Thymus (tissue), 11 donors: ENCODE data around the gene SLC39A3. TPM values are rescaled to one million over a fixed set of nuclear protein-coding genes. Genes with fewer than 3 reads are reported as not detected.

Experiments used
- DNase-seq, 9 donors: peaks; one replicate each; pipeline ENCODE4 v3.0.0-alpha.2; 2013; ENCODE audit warnings: low spot score in 9 of 9, low read depth in 6 of 9, missing footprints in 1 of 9
- H3K27ac ChIP-seq, 2 donors: one replicate each; pipeline ENCODE4 v1.5.1; 2013; ENCODE audit warnings: control low read depth in 1 of 2, low read depth in 1 of 2, low read length in 1 of 2, mild to moderate bottlenecking in 1 of 2, moderate library complexity in 1 of 2
- H3K27me3 ChIP-seq, 2 donors: one replicate each; pipeline ENCODE4 v1.5.1; 2013; ENCODE audit warnings: low read length in 1 of 2; ENCODE audit not compliant: control insufficient read depth in 2 of 2, insufficient read depth in 1 of 2
- H3K36me3 ChIP-seq, 2 donors: one replicate each; pipeline ENCODE4 v1.5.1; 2013; ENCODE audit warnings: low read length in 1 of 2, mild to moderate bottlenecking in 1 of 2, moderate library complexity in 1 of 2; ENCODE audit not compliant: control insufficient read depth in 2 of 2, insufficient read depth in 2 of 2
- H3K4me1 ChIP-seq, 2 donors: one replicate each; pipeline ENCODE4 v1.5.1; 2013; ENCODE audit warnings: low read length in 2 of 2; ENCODE audit not compliant: control insufficient read depth in 2 of 2, insufficient read depth in 2 of 2
- H3K4me3 ChIP-seq, 2 donors: one replicate each; pipeline ENCODE4 v1.5.1; 2013; ENCODE audit warnings: low read length in 2 of 2, control low read depth in 1 of 2, mild to moderate bottlenecking in 1 of 2
- H3K9me3 ChIP-seq, 2 donors: one replicate each; pipeline ENCODE4 v1.5.1; 2013; ENCODE audit warnings: low read length in 1 of 2, mild to moderate bottlenecking in 1 of 2; ENCODE audit not compliant: control insufficient read depth in 2 of 2, insufficient read depth in 1 of 2
- WGBS: extraction: QIAGEN DNeasy Blood & Tissue Kit; methylation state at CpG from one replicate; pipeline ENCODE4 v1.1.7; 2013; 5-methylcytosine and 5-hydroxymethylcytosine counted together
- polyA plus RNA-seq: library from polyadenylated mRNA; stranded (reverse); fragments of 200-250 nt; gene quantifications from one replicate; pipeline ENCODE4 v1.2.3, GENCODE V29; 2013
- total RNA-seq: library from RNA; stranded (reverse); fragments of 120-200 nt; gene quantifications from one replicate; pipeline ENCODE4 v1.2.4, GENCODE V29; 2013
- donor health status: healthy.

Gene SLC39A3
- total and polyA plus RNA-seq, 2 donors: 19.2 to 21.2 TPM

- H3K27me3 ChIP-seq: no peaks in the 10 kb centered on the region
- no peak for DNase-seq
- H3K4me1 ChIP-seq: peaks cover 0 to 3% of the 10 kb centered on the region in 2 donors
- H3K4me3 ChIP-seq: no peak overlapping the region
- no peak overlapping the region for H3K27ac ChIP-seq
- H3K36me3 ChIP-seq: peaks cover 89 to 90% of the 10 kb centered on the region in 2 donors
- WGBS: 97% methylated on average over 12 of the region's 12 CpGs
- peaks cover 0 to 5% of the 10 kb centered on the region in 2 donors for H3K9me3 ChIP-seq
Measured at GRCh38 chr19:2763687-2764086, 23.9 kb upstream of the SLC39A3 start.

GRCh38 chr19:2762783-2763496 lies 23.1 kb upstream of the SLC39A3 start:
- peaks cover 0 to 3% of the 10 kb centered on the region in 2 donors for H3K4me1 ChIP-seq
- H3K9me3 ChIP-seq: peaks cover 0 to 5% of the 10 kb centered on the region in 2 donors
- 97% methylated on average over 23 of the region's 23 CpGs for WGBS
- no peak overlapping the region for H3K27ac ChIP-seq
- DNase-seq: no peak
- H3K4me3 ChIP-seq: no peak overlapping the region
- H3K27me3 ChIP-seq: no peaks in the 10 kb centered on the region
- H3K36me3 ChIP-seq: peaks cover 86 to 87% of the 10 kb centered on the region in 2 donors

GRCh38 chr19:2761876-2762782 lies 22.3 kb upstream of the SLC39A3 start:
- H3K36me3 ChIP-seq: peaks cover 86 to 87% of the 10 kb centered on the region in 2 donors
- H3K4me3 ChIP-seq: no peak overlapping the region
- DNase-seq: no peak
- H3K9me3 ChIP-seq: peaks cover 0 to 5% of the 10 kb centered on the region in 2 donors
- H3K4me1 ChIP-seq: peaks cover 0 to 3% of the 10 kb centered on the region in 2 donors
- 98% methylated on average over 43 of the region's 43 CpGs for WGBS
- H3K27me3 ChIP-seq: no peaks in the 10 kb centered on the region
- no peak overlapping the region for H3K27ac ChIP-seq

- no peaks in the 10 kb centered on the region for H3K27me3 ChIP-seq
- WGBS: 98% methylated on average over 16 of the region's 16 CpGs
- peaks cover 0 to 5% of the 10 kb centered on the region in 2 donors for H3K9me3 ChIP-seq
- H3K4me3 ChIP-seq: no peak overlapping the region
- H3K4me1 ChIP-seq: peaks cover 0 to 3% of the 10 kb centered on the region in 2 donors
- no peak for DNase-seq
- H3K36me3 ChIP-seq: peaks cover 87% of the 10 kb centered on the region in 2 donors
- no peak overlapping the region for H3K27ac ChIP-seq
Measured at GRCh38 chr19:2761309-2761677, 21.5 kb upstream of the SLC39A3 start.

DNA sequence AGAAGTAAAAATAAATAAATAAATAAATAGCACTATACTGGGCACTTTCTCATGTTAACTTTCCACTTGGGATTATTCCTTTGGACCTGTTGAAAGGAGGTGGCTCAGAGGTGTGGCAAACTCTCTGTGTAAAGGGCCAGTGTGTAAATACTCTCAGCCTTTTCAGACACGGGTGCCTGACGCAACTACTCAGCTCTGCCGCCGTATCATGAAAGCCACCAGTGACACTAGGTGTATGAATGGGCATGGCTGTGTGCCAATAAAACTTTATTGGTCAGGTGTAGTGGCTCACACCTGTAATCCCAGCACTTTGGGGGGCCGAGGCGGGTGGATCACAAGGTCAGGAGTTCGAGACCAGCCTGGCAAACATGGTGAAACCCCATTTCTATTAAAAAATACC lies 20.1 kb upstream of the SLC39A3 start:
- H3K4me1 ChIP-seq: peaks cover 0 to 3% of the 10 kb centered on the region in 2 donors
- peaks cover 0 to 5% of the 10 kb centered on the region in 2 donors for H3K9me3 ChIP-seq
- no peak overlapping the region for H3K4me3 ChIP-seq
- H3K27ac ChIP-seq: no peak overlapping the region
- DNase-seq: no peak
- WGBS: 98% methylated on average over 7 of the region's 7 CpGs
- H3K27me3 ChIP-seq: no peaks in the 10 kb centered on the region
- peaks cover 87 to 88% of the 10 kb centered on the region in 2 donors for H3K36me3 ChIP-seq

- DNase-seq: no peak
- 97% methylated on average over 17 of the region's 17 CpGs for WGBS
Measured at GRCh38 chr19:2759362-2759761, 19.5 kb upstream of the SLC39A3 start.

DNA sequence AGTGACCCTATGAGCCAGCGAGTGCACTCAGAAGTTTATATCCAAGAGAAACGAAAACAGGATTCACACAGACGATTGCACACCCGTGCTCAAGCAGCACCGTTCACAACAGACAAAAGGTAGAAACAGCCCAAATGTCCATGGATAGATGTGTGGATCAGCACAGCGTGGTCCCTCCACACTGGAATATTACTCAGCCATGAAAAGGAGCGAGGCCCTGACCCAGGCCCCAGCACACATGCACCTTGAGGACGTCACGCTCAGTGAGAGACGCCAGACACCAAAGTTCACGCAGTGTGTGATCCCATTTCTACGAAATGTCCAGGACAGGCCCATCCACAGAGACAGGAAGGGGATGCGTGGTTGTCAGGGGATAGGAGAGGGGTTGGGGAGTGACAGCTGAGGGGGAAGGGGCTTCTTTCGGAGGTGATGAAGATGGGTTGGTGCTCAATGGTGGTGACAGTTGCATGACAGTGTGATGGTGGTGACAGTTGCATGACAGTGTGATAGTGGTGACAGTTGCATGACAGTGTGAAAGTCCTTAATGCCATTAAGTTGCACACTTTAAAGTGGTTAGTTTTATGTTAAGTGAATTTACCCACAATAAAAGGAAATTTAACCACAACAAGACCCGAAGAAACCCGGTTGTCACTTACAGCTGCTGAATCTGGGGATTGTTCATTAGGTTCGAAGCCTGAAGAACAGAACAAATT lies 18.9 kb upstream of the SLC39A3 start:
- Histone ChIP-seq H3K36me3 (peaks cover 87 to 88% of the 10 kb centered on the region in 2 donors), H3K27ac (no peak overlapping the region), H3K4me3 (no peak overlapping the region), H3K27me3 (no peaks in the 10 kb centered on the region), H3K9me3 (peaks cover 0 to 5% of the 10 kb centered on the region in 2 donors), H3K4me1 (peaks cover 0 to 3% of the 10 kb centered on the region in 2 donors)
- DNase-seq: no peak
- 86% methylated on average over 17 of the region's 17 CpGs for WGBS

More at GRCh38 chr19:2759362-2759761, 19.5 kb upstream of the SLC39A3 start:
- H3K36me3 ChIP-seq: peaks cover 88 to 89% of the 10 kb centered on the region in 2 donors
- H3K9me3 ChIP-seq: peaks cover 0 to 5% of the 10 kb centered on the region in 2 donors
- no peak overlapping the region for H3K27ac ChIP-seq
- no peak overlapping the region for H3K4me3 ChIP-seq
- peaks cover 0 to 3% of the 10 kb centered on the region in 2 donors for H3K4me1 ChIP-seq
- no peaks in the 10 kb centered on the region for H3K27me3 ChIP-seq

- H3K4me1 ChIP-seq: peaks cover 0 to 3% of the 10 kb centered on the region in 2 donors
- WGBS: 98% methylated on average over 48 of the region's 48 CpGs
- no peaks in the 10 kb centered on the region for H3K27me3 ChIP-seq
- no peak for DNase-seq
- no peak overlapping the region for H3K27ac ChIP-seq
- peaks cover 75% of the 10 kb centered on the region in 2 donors for H3K36me3 ChIP-seq
- no peak overlapping the region for H3K4me3 ChIP-seq
- peaks cover 0 to 5% of the 10 kb centered on the region in 2 donors for H3K9me3 ChIP-seq
Measured at GRCh38 chr19:2756921-2757881, 17.4 kb upstream of the SLC39A3 start.
